ENCODE results near the gene CERT1. TPM values are rescaled to one million over a fixed set of nuclear protein-coding genes. Genes with fewer than 3 reads are reported as not detected.
"Not testable (repeated sequence)": the region's sequence is repeated elsewhere in the genome, so short reads cannot be mapped to it uniquely, and the experiment has no call there.

The CERT1 gene
- polyA plus RNA-seq (ENCODE audit: insufficient read length in 4 of 4), result 10 to 100 TPM; 54.0 to 64.9 (median 62.2) TPM

DNA sequence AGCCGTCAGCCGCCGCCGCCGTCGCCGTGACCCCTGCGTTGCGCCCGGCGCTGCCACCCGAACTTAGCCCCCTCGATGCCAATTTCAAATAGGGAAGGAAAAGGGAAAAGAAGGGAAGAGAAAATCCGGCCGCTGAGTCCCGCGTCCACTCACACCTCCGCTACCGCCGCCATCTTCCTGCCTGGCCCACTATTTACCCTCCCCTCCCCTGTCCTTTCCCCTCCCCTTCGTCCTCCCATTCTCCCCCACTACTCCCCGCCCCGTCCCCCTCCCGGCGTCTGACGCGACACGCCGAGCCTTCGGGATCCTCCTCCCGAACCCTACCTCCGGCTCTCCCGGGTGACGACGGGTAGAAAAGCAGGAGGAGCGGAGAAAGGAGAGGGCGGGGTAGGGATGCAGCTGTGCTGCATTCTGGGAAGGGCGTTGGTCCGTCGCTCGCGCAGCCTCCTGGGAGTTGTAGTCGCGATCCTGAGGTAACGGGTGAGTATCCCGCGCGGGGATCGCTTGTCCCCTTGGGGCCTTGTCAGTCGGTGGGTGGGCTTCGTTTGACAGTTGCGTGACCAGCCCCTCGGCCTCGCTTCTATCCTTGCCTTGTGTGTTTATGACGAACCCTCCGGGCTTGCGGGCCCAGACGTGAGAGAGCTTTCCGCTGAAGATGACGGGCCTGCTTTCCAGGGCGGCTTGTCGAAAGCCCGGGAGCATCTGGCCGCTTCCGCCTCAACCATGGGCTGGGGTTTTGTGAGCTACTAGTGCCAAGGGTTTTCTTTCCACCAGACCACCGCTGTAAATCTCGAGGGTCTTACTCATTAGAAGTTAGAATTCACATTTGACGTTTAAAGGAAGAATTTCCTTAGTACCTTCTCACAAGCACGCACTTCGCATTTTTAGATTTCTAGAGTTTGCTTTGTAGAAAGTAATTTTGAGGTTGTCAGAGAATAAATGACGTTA lies at the start of gene CERT1, which contains the start of gene POLK:
CERT1 (minus strand) TSS at position 195 of the 948 bp plus-strand sequence. CDS start 422 bp downstream, outside the sequence.
POLK (plus strand) TSS at position 457 of the 948 bp plus-strand sequence.
- DNase-seq (ENCODE audit: low read depth in 4 of 4, low spot score in 3 of 4), result peak; percentile 93 to 99 (median 96)

- not testable (repeated sequence) for DNase-seq (ENCODE audit: low read depth in 4 of 4, low spot score in 3 of 4)
Observed at GRCh38 chr5:75560655-75561054, 49.2 kb upstream of the CERT1 start.

DNA sequence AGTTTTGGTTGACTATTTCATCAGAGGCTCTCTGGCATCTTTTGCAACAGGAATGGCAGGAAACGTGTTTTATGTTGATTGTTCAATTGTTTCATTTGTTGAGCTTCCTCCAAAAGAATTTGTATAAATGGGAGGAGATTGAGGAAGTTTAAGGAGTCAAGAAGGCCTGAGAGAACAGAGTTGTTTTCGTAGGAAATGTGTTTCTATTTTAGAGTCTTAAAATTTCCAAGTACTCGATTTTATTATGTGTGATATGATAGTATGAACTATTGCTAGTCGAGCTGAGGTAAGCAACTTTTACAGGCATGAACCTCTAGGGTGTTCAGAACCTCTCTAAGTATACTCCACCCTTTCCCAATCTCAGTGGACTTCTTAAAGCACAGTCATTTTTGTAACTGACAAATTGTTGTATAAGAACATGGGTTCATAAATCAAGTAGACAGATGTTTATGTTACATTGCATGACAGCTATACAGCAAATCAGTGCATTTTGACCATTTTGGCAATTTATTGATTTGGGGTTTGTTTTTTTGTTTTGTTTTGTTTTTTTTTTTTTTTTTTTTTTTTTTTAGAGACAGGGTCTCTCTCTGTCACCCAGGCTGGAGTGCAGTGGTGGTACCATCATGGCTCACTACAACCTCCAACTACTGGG lies 47.7 kb upstream of the CERT1 start:
- DNase-seq (ENCODE audit: low read depth in 4 of 4, low spot score in 3 of 4), result no peak

DNA sequence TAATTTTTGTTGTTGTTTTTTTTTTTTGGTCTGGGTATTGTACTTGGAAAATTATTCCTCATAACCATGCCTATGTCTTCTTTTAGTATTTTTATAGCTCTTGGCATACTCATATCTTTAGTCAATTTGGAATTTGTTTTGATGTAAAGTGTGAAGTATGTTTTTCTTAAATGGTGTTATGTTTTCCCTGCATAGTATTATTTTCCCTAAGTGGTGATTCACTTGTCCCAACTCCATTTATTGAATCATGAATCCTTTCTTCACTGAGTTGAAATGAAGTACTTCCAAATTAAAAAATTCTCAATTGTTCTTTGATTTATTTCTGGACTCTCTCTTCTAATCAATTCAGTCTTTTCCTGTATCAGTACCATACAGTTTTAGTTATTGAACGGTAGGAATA lies 46.8 kb upstream of the CERT1 start:
- DNase-seq (ENCODE audit: low read depth in 4 of 4, low spot score in 3 of 4), result no peak

DNA sequence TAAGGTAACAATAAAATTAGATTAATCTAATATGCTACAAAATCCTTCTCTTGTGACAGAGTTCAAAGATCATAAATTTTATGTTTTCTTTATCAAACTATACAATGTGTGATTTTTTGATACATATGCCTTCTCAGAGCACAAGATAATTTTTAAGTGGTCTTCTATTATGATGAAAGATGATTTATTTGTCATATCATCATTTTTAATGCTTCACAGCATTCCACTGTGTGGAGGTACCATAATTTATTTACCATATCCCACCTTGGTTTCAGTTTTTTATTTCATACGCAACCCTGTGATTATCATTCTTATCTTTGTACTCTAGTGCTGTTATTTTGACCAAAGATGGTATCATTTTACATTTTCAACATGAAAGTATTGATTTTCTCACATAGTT lies 41.9 kb upstream of the CERT1 start:
- no peak for DNase-seq (ENCODE audit: low read depth in 4 of 4, low spot score in 3 of 4)

- no peak for DNase-seq (ENCODE audit: low read depth in 4 of 4, low spot score in 3 of 4)
Observed at GRCh38 chr5:75552764-75553163, 41.3 kb upstream of the CERT1 start.

DNA sequence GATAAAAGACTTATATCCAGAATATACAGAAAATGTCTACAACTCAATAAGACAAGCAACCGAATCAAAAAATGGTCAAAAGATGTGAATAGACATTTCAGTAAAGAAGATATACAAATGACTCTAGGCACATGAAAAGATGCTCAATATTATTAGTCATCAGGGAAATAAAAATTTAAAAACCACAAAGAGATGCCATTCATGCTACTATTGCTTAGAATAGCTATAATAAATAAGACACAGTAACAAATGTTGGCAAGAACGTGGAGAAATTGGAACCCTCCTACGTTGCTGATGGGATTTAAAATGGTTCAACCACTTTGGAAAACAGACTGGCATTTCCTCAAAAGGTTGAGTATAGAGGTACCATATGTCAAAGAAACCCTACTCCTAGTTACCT lies 40.0 kb upstream of the CERT1 start:
- DNase-seq (ENCODE audit: low read depth in 4 of 4, low spot score in 3 of 4), result no peak

- no peak for DNase-seq (ENCODE audit: low read depth in 4 of 4, low spot score in 3 of 4)
Observed at GRCh38 chr5:75550597-75550996, 39.2 kb upstream of the CERT1 start.

GRCh38 chr5:75547812-75548211 lies 36.4 kb upstream of the CERT1 start:
- no peak for DNase-seq (ENCODE audit: low read depth in 4 of 4, low spot score in 3 of 4)

DNA sequence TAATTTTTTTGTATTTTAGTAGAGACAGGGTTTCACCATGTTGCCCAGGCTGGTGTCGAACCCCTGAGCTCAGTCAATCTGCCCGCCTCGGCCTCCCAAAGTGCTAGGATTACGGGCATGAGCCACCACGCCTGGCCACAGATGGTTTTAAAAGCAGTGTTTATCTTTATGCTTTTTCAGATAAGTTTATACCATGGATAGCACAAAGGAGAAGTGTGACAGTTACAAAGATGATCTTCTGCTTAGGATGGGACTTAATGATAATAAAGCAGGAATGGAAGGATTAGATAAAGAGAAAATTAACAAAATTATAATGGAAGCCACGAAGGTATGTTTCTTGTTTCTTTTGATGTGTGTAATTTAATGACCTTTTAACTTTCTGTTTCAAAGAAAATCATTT lies 35.4 kb upstream of the CERT1 start:
- DNase-seq (ENCODE audit: low read depth in 4 of 4, low spot score in 3 of 4), result no peak

DNA sequence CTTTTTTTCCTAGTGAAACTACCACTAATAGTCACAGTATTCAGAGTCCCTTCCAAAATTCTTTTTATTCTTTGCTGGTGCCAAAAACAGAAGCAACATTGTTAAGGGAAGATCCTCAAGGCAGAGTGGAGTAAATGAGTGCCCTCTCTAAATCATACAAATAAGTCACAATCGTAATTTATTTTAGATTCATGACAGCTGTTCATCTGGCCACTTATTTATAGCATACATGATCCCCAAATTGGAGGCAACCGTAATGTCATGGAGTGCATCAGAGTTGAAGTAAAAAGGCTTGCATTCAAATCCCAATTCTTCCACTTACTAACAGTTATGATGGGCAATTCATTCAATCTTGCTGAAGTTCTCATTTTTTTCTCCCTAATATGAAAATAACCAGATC lies 33.7 kb upstream of the CERT1 start:
- DNase-seq (ENCODE audit: low read depth in 4 of 4, low spot score in 3 of 4), result no peak

DNA sequence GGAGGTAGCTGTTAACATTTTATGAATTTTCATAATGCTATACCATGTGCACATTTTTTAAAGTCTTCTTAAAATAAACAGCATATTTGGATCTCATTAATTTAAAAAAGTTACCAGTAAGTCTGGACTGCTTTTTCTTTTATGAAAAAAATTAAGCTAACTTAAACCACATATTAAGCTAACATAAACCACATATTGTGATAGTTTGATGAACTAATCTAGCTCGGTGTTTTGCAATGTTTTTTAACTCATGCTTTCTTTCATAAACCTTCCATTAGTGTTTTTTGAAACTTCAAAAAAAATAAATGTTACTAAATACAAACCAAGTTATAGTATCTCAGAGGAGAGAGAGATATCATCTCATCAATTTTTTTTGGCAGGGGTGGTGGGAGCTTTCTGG lies 26.8 kb upstream of the CERT1 start:
- DNase-seq (ENCODE audit: low read depth in 4 of 4, low spot score in 3 of 4), result no peak

DNA sequence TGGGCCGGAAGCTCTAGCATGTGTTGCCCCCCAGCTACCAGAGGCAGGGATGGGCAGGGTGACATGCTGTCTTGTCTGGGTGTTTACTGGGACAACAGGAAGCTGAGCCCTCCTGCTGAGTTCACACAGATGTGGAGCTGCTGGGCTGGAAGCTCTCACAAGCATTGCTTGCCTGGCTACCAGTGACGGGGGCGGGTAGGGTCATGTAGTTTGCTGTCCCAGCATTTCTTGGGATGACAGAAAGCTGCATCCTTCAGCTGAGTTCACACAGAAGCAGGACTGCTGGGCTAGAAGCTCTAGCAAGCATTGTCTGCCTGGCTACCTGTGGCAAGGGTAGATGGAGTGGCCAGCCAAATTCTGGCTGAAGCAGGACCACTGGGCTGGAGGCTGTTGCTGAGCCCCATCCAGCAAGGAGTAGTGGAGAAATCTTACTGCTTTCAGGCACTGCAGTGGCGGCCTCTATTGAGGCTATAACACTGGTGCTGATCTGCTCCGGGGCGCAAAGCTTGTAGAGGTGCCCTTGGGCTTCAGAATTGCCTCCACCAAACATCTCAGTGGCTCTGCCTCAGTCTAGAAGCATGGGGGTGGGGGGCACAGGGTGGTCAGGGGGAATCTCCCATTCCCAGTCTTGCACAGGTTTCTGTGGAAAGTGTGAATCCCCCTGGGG lies 25.4 kb upstream of the CERT1 start:
- no peak for DNase-seq (ENCODE audit: low read depth in 4 of 4, low spot score in 3 of 4)

DNA sequence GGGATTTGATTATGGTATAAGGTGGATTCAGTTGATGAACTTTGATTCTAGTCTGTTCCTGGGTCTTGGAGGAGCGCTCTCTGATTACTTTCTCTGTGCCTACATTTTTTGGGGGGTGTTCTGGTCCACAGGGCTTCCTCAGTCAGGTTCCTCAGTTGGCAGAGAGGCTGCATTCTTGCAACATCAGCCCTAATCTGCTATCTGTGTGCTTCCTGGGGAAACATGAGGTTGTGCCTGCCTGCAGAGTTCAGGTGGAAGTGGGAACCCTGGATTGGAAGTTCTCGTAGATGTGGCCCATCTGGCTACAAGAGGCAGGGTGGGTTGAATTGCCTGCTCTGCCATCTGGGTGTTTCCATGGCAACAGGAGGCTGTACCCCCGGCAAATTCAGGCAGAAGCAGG lies 24.7 kb upstream of the CERT1 start:
- DNase-seq (ENCODE audit: low read depth in 4 of 4, low spot score in 3 of 4), result no peak

DNA sequence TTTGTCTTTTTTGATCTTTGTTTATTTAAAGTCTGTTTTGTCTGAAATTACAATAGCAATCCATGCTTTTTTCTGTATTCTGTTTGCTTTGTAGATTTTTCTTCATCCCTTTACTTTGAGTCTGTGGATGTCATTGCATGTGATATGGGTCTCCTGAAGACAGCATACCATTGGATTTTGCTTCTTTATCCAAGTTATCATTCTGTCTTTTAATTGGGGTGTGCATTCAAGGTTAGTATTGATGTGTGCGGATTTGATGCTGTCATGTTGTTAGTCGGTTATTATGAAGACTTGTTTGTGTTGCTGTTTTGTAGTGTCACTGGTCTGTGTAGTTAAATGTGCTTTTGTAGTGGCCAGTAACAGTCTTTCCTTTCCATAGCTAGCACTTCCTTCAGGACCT lies 23.3 kb upstream of the CERT1 start:
- DNase-seq (ENCODE audit: low read depth in 4 of 4, low spot score in 3 of 4), result no peak

GRCh38 chr5:75533716-75534115 lies 22.3 kb upstream of the CERT1 start:
- DNase-seq (ENCODE audit: low read depth in 4 of 4, low spot score in 3 of 4), result not testable (repeated sequence)

GRCh38 chr5:75532190-75532589 lies 20.8 kb upstream of the CERT1 start:
- no peak for DNase-seq (ENCODE audit: low read depth in 4 of 4, low spot score in 3 of 4)

DNA sequence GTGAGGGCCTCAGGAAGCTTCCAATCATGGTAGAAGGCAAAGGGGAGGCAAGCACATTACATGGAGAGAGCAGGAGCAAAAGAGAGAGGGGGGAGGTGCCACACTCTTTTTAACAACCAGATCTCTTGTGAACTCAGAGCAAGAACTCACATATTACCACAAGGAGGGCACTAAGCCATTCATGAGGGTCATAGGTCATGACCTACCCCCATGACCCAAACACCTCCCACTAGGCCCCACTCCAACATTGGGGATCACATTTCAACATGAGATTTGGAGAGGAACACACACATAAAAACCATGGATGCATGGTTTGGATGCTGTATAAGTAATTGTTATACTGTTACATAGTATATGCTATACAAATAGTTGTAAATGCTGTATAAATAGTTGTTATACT lies 17.8 kb upstream of the CERT1 start:
- no peak for DNase-seq (ENCODE audit: low read depth in 4 of 4, low spot score in 3 of 4)

DNA sequence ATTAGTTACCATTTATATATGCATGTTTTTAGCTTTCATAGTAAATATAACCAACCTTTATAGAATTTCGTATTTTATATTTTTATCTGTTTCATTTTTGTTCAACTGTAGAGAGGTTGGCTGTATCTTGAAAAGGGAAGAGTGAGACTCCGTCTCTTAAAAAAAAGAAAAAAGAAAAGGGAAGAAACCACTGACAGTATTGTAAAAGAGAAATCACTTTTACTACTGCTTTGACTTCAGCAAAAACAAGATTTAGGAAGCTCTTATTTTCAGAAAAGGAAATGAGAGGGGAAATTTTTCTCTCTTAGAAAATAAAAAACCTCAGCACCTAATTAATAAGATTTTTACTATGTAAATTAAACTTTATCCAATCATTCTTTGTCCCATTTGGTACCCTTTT lies 14.6 kb upstream of the CERT1 start:
- no peak for DNase-seq (ENCODE audit: low read depth in 4 of 4, low spot score in 3 of 4)

GRCh38 chr5:75525344-75525743 lies 13.9 kb upstream of the CERT1 start:
- no peak for DNase-seq (ENCODE audit: low read depth in 4 of 4, low spot score in 3 of 4)

DNA sequence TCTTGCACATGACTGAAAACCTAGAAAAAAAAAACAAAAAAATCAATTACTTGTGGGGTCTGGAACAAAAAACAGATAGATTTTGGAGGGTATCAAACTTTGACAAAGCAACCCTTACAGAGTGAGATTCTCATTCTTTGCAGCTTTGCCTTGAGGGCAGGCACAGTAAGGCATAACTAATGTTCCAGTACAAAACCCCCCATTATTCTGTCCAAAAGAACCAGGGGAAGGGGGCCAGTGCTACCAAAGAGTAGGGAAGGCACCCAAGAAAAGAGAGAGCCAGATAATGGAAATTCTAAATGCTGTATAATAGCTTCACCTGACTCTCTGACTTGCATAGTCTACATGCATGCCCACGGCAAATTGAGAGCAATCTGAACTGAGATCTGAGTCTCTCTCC lies 13.2 kb upstream of the CERT1 start:
- no peak for DNase-seq (ENCODE audit: low read depth in 4 of 4, low spot score in 3 of 4)
